Activated CD8-positive, alpha-beta T cell treated with anti-CD3 and anti-CD28 coated beads for 36 hours (primary cell): Measurements from ENCODE around the gene HOOK1. TPM values are rescaled to one million over a fixed set of nuclear protein-coding genes. Genes with fewer than 3 reads are reported as not detected.
"Not testable (repeated sequence)": the region's sequence is repeated elsewhere in the genome, so short reads cannot be mapped to it uniquely, and the experiment has no call there.

ENCODE experiments used
- ATAC-seq: fragments of 200-7000 bp; cut with Tn5 transposase; one replicate; pipeline ENCODE4 v1.10.0; 2021; ENCODE audit warnings: mild to moderate bottlenecking, moderate library complexity
- CTCF ChIA-PET: fragments of 350-600 bp; sonication (Branson Sonifier 250); formaldehyde crosslinking; loops from one replicate; lab custom pipeline; 2021; ENCODE audit warnings: antibody characterized with exemption; lab: Charles Lee
- POLR2A ChIA-PET: fragments of 350-600 bp; sonication (Branson Sonifier 250); formaldehyde crosslinking; loops from one replicate; lab custom pipeline; 2021; ENCODE audit warnings: antibody characterized with exemption; lab: Charles Lee
- DNase-seq: peaks from one replicate; pipeline ENCODE4 v3.0.0-alpha.2; 2020
- H3K27ac Mint-ChIP-seq: one replicate; pipeline ENCODE4 v1.8.0; 2021; ENCODE audit warnings: mild to moderate bottlenecking, mixed read lengths
- H3K27me3 Mint-ChIP-seq: one replicate; pipeline ENCODE4 v1.8.0; 2021; ENCODE audit warnings: mixed read lengths
- H3K36me3 Mint-ChIP-seq: one replicate; pipeline ENCODE4 v1.8.0; 2021; ENCODE audit warnings: low read depth, mixed read lengths
- H3K4me1 Mint-ChIP-seq: one replicate; pipeline ENCODE4 v1.8.0; 2021; ENCODE audit warnings: low read depth, mixed read lengths
- H3K4me3 Mint-ChIP-seq: one replicate; pipeline ENCODE4 v1.8.0; 2021; ENCODE audit warnings: mild to moderate bottlenecking, moderate library complexity, mixed read lengths
- H3K9me3 Mint-ChIP-seq: one replicate; pipeline ENCODE4 v1.8.0; 2021; ENCODE audit warnings: mixed read lengths
- intact Hi-C: fragments of 100-400 bp; cut with micrococcal nuclease; formaldehyde crosslinking; loops from one replicate; pipeline ENCODE4 v1.10.0; 2022
- total RNA-seq, 2 experiments: library from RNA; stranded (reverse); gene quantifications; one replicate each; pipeline ENCODE4 v1.2.3, GENCODE V29; 2021
- TF ChIP-seq, protein P1 (sequence below): fragments of 200-600 bp; IDR thresholded peaks from one replicate; pipeline ENCODE4 v1.8.0; 2022; ENCODE audit warnings: antibody characterized with exemption, mild to moderate bottlenecking

Gene HOOK1
- total RNA-seq, 2 experiments from 2014 or later = 13.3 to 15.9 TPM

DNA sequence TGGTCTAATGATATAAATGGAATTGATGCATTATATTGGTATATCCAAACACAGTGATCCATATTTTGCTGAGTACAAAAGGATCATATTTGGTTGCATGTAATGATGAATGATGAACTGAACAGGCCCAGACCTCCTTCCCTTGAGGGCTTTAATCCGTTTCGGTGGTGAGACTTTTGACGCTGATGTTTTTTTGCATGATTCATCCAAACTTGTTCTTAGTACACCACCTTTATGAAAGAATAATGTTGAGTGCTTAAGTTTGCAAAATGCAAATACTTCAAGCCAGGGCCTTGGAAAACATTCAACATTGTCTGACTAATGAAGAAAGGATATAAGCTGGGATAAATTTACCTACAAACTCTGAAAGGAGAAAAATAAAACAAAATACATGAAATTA is 19.2 kb downstream of the HOOK1 start:
- TF ChIP-seq, protein P1, sequence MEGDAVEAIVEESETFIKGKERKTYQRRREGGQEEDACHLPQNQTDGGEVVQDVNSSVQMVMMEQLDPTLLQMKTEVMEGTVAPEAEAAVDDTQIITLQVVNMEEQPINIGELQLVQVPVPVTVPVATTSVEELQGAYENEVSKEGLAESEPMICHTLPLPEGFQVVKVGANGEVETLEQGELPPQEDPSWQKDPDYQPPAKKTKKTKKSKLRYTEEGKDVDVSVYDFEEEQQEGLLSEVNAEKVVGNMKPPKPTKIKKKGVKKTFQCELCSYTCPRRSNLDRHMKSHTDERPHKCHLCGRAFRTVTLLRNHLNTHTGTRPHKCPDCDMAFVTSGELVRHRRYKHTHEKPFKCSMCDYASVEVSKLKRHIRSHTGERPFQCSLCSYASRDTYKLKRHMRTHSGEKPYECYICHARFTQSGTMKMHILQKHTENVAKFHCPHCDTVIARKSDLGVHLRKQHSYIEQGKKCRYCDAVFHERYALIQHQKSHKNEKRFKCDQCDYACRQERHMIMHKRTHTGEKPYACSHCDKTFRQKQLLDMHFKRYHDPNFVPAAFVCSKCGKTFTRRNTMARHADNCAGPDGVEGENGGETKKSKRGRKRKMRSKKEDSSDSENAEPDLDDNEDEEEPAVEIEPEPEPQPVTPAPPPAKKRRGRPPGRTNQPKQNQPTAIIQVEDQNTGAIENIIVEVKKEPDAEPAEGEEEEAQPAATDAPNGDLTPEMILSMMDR = no peak
- CTCF ChIA-PET = no interaction called here
- no peaks in the 10 kb centered on the region for H3K4me1 Mint-ChIP-seq
- no peaks in the 10 kb centered on the region for H3K27me3 Mint-ChIP-seq
- peaks cover 2% of the 10 kb centered on the region for H3K9me3 Mint-ChIP-seq
- intact Hi-C loops = no loop called here
- H3K36me3 Mint-ChIP-seq = peaks cover 16% of the 10 kb centered on the region
- POLR2A ChIA-PET = no interaction called here
- no peak for ATAC-seq
- no peak overlapping the region for H3K4me3 Mint-ChIP-seq
- no peak overlapping the region for H3K27ac Mint-ChIP-seq
- no peak for DNase-seq

GRCh38 chr1:59837857-59838256 is 23.1 kb downstream of the HOOK1 start:
- CTCF ChIA-PET = not testable (repeated sequence)
- peaks cover 18% of the 10 kb centered on the region for H3K36me3 Mint-ChIP-seq

GRCh38 chr1:59845091-59845490 is 30.3 kb downstream of the HOOK1 start:
- H3K36me3 Mint-ChIP-seq = peaks cover 9% of the 10 kb centered on the region
- no peak overlapping the region for H3K4me3 Mint-ChIP-seq
- ChIA-PET CTCF (no interaction called here), POLR2A (no interaction called here)
- DNase-seq (no peak), ATAC-seq (no peak)
- H3K27me3 Mint-ChIP-seq = no peaks in the 10 kb centered on the region
- TF ChIP-seq, protein P1 = no peak
- intact Hi-C loops = no loop called here
- H3K9me3 Mint-ChIP-seq = no peaks in the 10 kb centered on the region
- no peak overlapping the region for H3K27ac Mint-ChIP-seq
- H3K4me1 Mint-ChIP-seq = no peaks in the 10 kb centered on the region

More at GRCh38 chr1:59837857-59838256, 23.1 kb downstream of the HOOK1 start:
- H3K4me3 Mint-ChIP-seq, H3K27ac Mint-ChIP-seq, POLR2A ChIA-PET, H3K27me3 Mint-ChIP-seq, H3K4me1 Mint-ChIP-seq, intact Hi-C loops, ATAC-seq, DNase-seq, H3K9me3 Mint-ChIP-seq: not testable (repeated sequence)

- no peak overlapping the region for H3K4me3 Mint-ChIP-seq
- intact Hi-C loops = no loop called here
- DNase-seq (no peak), ATAC-seq (no peak)
- TF ChIP-seq, protein P1 = no peak
- H3K27ac Mint-ChIP-seq = no peak overlapping the region
- peaks cover 8% of the 10 kb centered on the region for H3K36me3 Mint-ChIP-seq
- H3K4me1 Mint-ChIP-seq = no peaks in the 10 kb centered on the region
- no peaks in the 10 kb centered on the region for H3K9me3 Mint-ChIP-seq
- H3K27me3 Mint-ChIP-seq = no peaks in the 10 kb centered on the region
- ChIA-PET CTCF (interaction anchor here (1.0 kb wide), 1 partner anchor 101 kb away, joined by 4 read pairs; no protein-coding TSS in a partner anchor), POLR2A (no interaction called here)
Observed at GRCh38 chr1:59846209-59846894, 31.6 kb downstream of the HOOK1 start.

GRCh38 chr1:59846895-59847282 is 32.1 kb downstream of the HOOK1 start:
- CTCF ChIA-PET = interaction anchor here (1.0 kb wide), 1 partner anchor 100 kb away, joined by 4 read pairs; no protein-coding TSS in a partner anchor
- DNase-seq (no peak), ATAC-seq (no peak)
- POLR2A ChIA-PET = no interaction called here
- Mint-ChIP-seq H3K27ac (no peak overlapping the region), H3K9me3 (no peaks in the 10 kb centered on the region), H3K4me1 (no peaks in the 10 kb centered on the region), H3K4me3 (no peak overlapping the region), H3K36me3 (peaks cover 8% of the 10 kb centered on the region), H3K27me3 (no peaks in the 10 kb centered on the region)
- TF ChIP-seq, protein P1 = no peak
- intact Hi-C loops = no loop called here
